ENCODE results near the gene CCDC27.

The CCDC27 gene

DNA sequence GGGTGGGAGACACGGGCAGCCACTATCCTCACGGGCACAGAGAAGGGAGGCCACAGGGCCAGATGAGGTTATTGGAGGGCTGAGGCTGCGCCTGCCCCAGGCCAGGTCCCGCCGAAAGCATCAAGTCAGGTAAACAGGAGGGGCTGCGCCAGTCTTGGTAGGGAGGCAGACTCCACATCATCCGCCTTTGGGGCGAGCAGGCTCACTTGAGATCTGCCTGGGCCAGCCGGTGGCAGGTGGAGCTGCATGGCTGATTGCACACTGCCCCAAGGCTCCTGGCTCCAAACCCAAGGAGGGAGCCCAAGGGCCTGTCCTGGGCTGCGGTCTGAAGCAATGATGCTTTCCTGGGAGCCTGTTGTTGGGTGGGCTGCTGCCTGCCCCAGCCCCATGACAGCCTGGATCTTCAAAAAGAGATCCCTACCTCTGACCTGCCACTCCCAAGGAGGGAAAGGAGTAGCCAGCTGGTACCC, 24.9 kb downstream of the CCDC27 start:
- Histone ChIP-seq H2AFZ (ENCODE audit: low read length) (no peak overlapping the region), H3K4me1 (ENCODE audit: insufficient read depth, low read length, poor library complexity, severe bottlenecking) (peaks cover 5% of the 10 kb centered on the region), H3K27me3 (ENCODE audit: insufficient read depth, low read length, poor library complexity, severe bottlenecking) (no peaks in the 10 kb centered on the region), H3K9ac (ENCODE audit: low read depth, low read length, poor library complexity, severe bottlenecking) (no peak overlapping the region), H3K79me2 (ENCODE audit: insufficient read depth, low read length) (no peaks in the 10 kb centered on the region), H3K9me2 (replicated peaks; ENCODE audit: low read depth, low read length) (no peaks in the 10 kb centered on the region), H3K9me3 (ENCODE audit: insufficient read depth, low read depth, low read length) (no peaks in the 10 kb centered on the region), H4K20me1 (ENCODE audit: insufficient read depth, low read length, poor library complexity, severe bottlenecking) (no peaks in the 10 kb centered on the region), H3K4me3 (ENCODE audit: low read length, poor library complexity, severe bottlenecking) (no peak overlapping the region), H3K36me3 (ENCODE audit: insufficient read depth, low read length) (peaks cover 32% of the 10 kb centered on the region; the same call in 1 of the 2 replicates), H3K4me2 (ENCODE audit: low read depth, low read length, poor library complexity, severe bottlenecking) (no peak overlapping the region), H3F3A (ENCODE audit: low read depth) (no peaks in the 10 kb centered on the region)
- no peak for TF ChIP-seq CTCF (conservative IDR thresholded peaks at IDR 0.05; ENCODE audit: low read length)
- no peak for TF ChIP-seq EZH2phosphoT487 (IDR thresholded peaks at IDR 0.05; ENCODE audit: borderline replicate concordance)

- Histone ChIP-seq H3K79me2 (ENCODE audit: insufficient read depth, low read length) (no peaks in the 10 kb centered on the region), H4K20me1 (ENCODE audit: insufficient read depth, low read length, poor library complexity, severe bottlenecking) (no peaks in the 10 kb centered on the region), H2AFZ (ENCODE audit: low read length) (no peak overlapping the region), H3K9me3 (ENCODE audit: insufficient read depth, low read depth, low read length) (no peaks in the 10 kb centered on the region), H3F3A (ENCODE audit: low read depth) (no peaks in the 10 kb centered on the region), H3K9ac (ENCODE audit: low read depth, low read length, poor library complexity, severe bottlenecking) (no peak overlapping the region), H3K36me3 (ENCODE audit: insufficient read depth, low read length) (peaks cover 40% of the 10 kb centered on the region; the same call in 1 of the 2 replicates), H3K9me2 (replicated peaks; ENCODE audit: low read depth, low read length) (no peaks in the 10 kb centered on the region), H3K27me3 (ENCODE audit: insufficient read depth, low read length, poor library complexity, severe bottlenecking) (no peaks in the 10 kb centered on the region), H3K4me3 (ENCODE audit: low read length, poor library complexity, severe bottlenecking) (no peak overlapping the region), H3K4me2 (ENCODE audit: low read depth, low read length, poor library complexity, severe bottlenecking) (no peak overlapping the region), H3K4me1 (ENCODE audit: insufficient read depth, low read length, poor library complexity, severe bottlenecking) (peaks cover 5% of the 10 kb centered on the region)
- TF ChIP-seq EZH2phosphoT487 (IDR thresholded peaks at IDR 0.05; ENCODE audit: borderline replicate concordance), result no peak
Measured at GRCh38 chr1:3777647-3778589, 25.7 kb downstream of the CCDC27 start.

GRCh38 chr1:3778590-3779264, 26.5 kb downstream of the CCDC27 start:
- Histone ChIP-seq H2AFZ (ENCODE audit: low read length) (no peak overlapping the region), H3K9ac (ENCODE audit: low read depth, low read length, poor library complexity, severe bottlenecking) (no peak overlapping the region), H3K9me3 (ENCODE audit: insufficient read depth, low read depth, low read length) (no peaks in the 10 kb centered on the region), H3K4me2 (ENCODE audit: low read depth, low read length, poor library complexity, severe bottlenecking) (no peak overlapping the region), H3K4me3 (ENCODE audit: low read length, poor library complexity, severe bottlenecking) (no peak overlapping the region), H3K36me3 (ENCODE audit: insufficient read depth, low read length) (peaks cover 48% of the 10 kb centered on the region; the same call in 1 of the 2 replicates), H4K20me1 (ENCODE audit: insufficient read depth, low read length, poor library complexity, severe bottlenecking) (no peaks in the 10 kb centered on the region), H3K27me3 (ENCODE audit: insufficient read depth, low read length, poor library complexity, severe bottlenecking) (no peaks in the 10 kb centered on the region), H3F3A (ENCODE audit: low read depth) (no peaks in the 10 kb centered on the region), H3K79me2 (ENCODE audit: insufficient read depth, low read length) (no peaks in the 10 kb centered on the region), H3K4me1 (ENCODE audit: insufficient read depth, low read length, poor library complexity, severe bottlenecking) (peaks cover 5% of the 10 kb centered on the region), H3K9me2 (replicated peaks; ENCODE audit: low read depth, low read length) (no peaks in the 10 kb centered on the region)
- TF ChIP-seq EZH2phosphoT487 (IDR thresholded peaks at IDR 0.05; ENCODE audit: borderline replicate concordance), result no peak
- TF ChIP-seq CTCF (conservative IDR thresholded peaks at IDR 0.05; ENCODE audit: low read length), result no peak
